ENCODE results near the gene SIVA1.

GRCh38 chr14:104791425-104791824 is 38.5 kb downstream of the SIVA1 start:
- TF ChIP-seq MAFK (IDR thresholded peaks at IDR 0.05; ENCODE audit: low read length) (no peak), CTCF (IDR thresholded peaks at IDR 0.05 in 2 of 3, conservative IDR thresholded peaks at IDR 0.05 in 1 of 3; ENCODE audit: insufficient read depth in 2 of 3, low read depth in 1 of 3, low read length in 3 of 3) (no peak), TGIF2 (CRISPR knock-in tag; IDR thresholded peaks at IDR 0.05) (no peak), EHMT2 (IDR thresholded peaks at IDR 0.05) (no peak), ZNF134 (CRISPR knock-in tag; conservative IDR thresholded peaks at IDR 0.05) (no peak)
- TF ChIP-seq, protein P1, sequence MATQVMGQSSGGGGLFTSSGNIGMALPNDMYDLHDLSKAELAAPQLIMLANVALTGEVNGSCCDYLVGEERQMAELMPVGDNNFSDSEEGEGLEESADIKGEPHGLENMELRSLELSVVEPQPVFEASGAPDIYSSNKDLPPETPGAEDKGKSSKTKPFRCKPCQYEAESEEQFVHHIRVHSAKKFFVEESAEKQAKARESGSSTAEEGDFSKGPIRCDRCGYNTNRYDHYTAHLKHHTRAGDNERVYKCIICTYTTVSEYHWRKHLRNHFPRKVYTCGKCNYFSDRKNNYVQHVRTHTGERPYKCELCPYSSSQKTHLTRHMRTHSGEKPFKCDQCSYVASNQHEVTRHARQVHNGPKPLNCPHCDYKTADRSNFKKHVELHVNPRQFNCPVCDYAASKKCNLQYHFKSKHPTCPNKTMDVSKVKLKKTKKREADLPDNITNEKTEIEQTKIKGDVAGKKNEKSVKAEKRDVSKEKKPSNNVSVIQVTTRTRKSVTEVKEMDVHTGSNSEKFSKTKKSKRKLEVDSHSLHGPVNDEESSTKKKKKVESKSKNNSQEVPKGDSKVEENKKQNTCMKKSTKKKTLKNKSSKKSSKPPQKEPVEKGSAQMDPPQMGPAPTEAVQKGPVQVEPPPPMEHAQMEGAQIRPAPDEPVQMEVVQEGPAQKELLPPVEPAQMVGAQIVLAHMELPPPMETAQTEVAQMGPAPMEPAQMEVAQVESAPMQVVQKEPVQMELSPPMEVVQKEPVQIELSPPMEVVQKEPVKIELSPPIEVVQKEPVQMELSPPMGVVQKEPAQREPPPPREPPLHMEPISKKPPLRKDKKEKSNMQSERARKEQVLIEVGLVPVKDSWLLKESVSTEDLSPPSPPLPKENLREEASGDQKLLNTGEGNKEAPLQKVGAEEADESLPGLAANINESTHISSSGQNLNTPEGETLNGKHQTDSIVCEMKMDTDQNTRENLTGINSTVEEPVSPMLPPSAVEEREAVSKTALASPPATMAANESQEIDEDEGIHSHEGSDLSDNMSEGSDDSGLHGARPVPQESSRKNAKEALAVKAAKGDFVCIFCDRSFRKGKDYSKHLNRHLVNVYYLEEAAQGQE (IDR thresholded peaks at IDR 0.05; ENCODE audit: borderline replicate concordance), result no peak
- TF ChIP-seq, protein P1 (CRISPR knock-in tag; IDR thresholded peaks at IDR 0.05; ENCODE audit: low read depth), result no peak
- TF ChIP-seq, protein P2, sequence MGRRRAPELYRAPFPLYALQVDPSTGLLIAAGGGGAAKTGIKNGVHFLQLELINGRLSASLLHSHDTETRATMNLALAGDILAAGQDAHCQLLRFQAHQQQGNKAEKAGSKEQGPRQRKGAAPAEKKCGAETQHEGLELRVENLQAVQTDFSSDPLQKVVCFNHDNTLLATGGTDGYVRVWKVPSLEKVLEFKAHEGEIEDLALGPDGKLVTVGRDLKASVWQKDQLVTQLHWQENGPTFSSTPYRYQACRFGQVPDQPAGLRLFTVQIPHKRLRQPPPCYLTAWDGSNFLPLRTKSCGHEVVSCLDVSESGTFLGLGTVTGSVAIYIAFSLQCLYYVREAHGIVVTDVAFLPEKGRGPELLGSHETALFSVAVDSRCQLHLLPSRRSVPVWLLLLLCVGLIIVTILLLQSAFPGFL (CRISPR knock-in tag; IDR thresholded peaks at IDR 0.05), result no peak
- TF ChIP-seq, protein P3, sequence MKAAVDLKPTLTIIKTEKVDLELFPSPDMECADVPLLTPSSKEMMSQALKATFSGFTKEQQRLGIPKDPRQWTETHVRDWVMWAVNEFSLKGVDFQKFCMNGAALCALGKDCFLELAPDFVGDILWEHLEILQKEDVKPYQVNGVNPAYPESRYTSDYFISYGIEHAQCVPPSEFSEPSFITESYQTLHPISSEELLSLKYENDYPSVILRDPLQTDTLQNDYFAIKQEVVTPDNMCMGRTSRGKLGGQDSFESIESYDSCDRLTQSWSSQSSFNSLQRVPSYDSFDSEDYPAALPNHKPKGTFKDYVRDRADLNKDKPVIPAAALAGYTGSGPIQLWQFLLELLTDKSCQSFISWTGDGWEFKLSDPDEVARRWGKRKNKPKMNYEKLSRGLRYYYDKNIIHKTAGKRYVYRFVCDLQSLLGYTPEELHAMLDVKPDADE (conservative IDR thresholded peaks at IDR 0.05; ENCODE audit: control insufficient read depth, low read depth, low read length), result no peak
- TF ChIP-seq, protein P4, sequence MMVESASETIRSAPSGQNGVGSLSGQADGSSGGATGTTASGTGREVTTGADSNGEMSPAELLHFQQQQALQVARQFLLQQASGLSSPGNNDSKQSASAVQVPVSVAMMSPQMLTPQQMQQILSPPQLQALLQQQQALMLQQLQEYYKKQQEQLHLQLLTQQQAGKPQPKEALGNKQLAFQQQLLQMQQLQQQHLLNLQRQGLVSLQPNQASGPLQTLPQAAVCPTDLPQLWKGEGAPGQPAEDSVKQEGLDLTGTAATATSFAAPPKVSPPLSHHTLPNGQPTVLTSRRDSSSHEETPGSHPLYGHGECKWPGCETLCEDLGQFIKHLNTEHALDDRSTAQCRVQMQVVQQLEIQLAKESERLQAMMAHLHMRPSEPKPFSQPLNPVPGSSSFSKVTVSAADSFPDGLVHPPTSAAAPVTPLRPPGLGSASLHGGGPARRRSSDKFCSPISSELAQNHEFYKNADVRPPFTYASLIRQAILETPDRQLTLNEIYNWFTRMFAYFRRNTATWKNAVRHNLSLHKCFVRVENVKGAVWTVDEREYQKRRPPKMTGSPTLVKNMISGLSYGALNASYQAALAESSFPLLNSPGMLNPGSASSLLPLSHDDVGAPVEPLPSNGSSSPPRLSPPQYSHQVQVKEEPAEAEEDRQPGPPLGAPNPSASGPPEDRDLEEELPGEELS (CRISPR knock-in tag; IDR thresholded peaks at IDR 0.05; ENCODE audit: borderline replicate concordance), result no peak

Measured in K562 (cell line).